HG03139 (cell line): ENCODE measurements around the gene ZNF236.
"Not testable (repeated sequence)": the region's sequence is repeated elsewhere in the genome, so short reads cannot be mapped to it uniquely, and the experiment has no call there.

Experiments used
- ATAC-seq: cut with Tn5 transposase; IDR thresholded peaks from one replicate; pipeline ENCODE4 v1.9.1; 2021; ENCODE audit not compliant: unreplicated experiment

The ZNF236 gene

DNA sequence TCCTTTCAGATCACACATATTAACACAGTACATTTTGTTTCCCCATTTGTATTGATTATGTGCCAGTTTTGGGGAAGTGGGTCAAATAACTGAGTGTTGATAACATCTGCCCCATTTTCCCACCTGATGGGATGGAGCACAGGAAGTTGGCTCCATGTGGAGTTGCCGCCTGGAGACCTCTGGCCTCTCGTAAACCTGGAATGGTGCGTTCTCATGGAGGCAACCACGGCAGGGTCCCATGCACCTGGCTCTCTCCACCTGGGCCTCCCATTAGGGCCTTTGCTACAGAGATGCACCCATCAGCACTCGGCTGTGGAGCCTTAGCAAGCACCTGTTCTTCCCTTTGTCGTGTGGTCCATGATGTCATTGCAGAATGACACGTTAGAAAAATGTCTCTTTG is 179.6 kb downstream of the ZNF236 start:
- no peak for ATAC-seq

DNA sequence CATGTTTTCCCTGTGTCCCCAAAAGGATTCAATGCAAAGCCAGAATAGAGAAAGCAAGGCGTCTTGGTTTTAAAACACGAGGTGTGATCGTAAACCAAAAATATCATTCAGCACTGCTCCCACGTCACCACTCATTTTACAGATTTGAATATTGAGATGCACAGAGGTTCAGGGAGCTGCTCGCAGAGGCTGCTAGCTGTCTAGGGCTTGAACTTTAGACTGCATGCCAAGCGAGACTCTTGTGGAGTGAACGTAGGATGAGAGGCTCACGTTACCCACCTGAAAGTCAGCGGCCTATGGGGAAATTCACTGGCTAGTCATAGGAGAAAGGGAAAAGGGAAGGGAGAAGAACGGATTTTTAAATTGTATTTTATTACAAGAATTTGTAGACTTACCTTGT is 180.1 kb downstream of the ZNF236 start:
- no peak for ATAC-seq

DNA sequence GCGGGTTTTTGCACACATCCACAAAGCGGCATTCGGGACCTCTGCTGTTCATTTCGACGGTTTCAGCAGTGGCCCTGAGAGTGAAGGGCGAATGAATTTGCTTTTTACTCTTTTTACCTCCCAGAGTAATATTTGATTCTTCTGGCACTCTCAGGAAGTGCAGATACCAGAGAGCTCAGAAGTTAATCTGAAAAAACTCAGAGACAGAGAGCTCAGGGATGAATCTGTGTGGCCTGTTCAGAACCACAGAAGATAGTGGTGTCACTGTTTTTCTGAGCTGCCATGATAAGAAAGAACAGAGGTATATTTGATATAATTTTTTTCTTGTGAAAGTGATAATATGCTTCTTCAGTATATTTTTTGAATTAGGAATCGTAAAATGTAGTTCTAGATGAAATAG is 181.0 kb downstream of the ZNF236 start:
- no peak for ATAC-seq

DNA sequence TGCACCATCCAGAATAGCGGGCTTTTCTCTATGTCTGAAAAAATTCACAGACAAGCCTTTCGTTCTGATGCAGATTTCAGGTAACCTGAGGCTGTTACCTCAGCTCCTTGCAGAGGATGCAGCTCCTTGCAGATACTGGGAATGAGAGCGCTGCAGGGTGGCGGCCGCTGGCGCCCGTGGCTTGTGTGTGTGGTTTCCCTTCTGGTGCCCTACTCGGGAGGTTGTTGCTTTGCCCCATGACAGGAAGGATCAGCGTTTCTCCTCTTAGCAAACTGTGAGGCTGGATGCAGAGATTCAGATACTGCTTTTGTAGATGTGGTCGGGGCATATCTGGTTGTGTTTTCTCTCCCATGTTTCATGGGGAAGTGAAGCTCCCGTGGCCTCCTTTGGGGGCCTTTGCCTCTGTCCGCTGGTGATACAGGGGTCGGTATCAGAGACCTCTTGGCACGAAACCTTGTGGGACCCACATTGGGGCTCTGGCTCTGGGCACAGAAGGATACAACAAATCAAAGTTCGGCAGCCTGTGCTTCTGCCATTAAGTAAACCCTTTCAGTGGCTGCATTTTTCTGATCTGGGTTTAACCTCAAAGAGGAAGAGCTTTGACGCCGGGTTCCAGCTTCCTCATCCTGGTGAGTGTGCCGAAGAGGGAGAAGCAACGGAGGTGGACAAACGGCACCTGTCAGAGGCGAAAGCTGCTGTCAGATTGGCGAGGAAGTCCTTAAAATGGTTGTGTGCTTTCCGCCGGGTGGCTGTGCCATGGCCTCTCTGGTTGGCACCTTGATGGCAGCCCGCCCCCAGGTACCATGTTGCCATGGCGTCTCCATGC is 182.4 kb downstream of the ZNF236 start:
- no peak for ATAC-seq

DNA sequence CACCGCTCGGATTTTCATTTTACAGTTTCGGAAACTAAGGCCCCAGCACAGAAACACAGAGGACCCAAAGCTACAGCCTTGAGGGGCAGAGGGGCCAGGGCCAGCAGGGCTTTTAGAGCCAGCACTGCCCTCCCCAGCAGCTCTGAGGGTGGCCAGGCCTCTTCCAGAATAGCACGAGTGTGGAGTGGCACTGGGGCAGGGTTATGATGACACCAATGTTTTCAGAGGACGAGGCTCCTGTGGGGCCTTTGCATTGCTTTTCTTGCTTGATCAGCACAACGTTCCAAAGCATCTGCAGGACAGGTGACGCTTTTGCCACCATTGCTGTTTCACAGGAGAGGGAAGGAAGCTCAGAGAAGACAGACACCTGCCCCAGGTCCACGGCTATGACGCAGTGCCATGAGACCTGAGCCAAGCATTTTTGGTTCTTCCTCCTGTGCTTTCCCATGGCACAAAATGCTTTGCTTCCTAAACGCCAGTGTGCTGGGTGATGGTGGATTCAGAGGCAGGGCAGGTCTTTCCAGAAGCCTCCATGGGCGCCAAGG is 183.4 kb downstream of the ZNF236 start:
- no peak for ATAC-seq

GRCh38 chr18:77006305-77007175 is 184.2 kb downstream of the ZNF236 start:
- ATAC-seq, result no peak

- ATAC-seq, result no peak
Observed at GRCh38 chr18:77007251-77007650, 184.9 kb downstream of the ZNF236 start.

DNA sequence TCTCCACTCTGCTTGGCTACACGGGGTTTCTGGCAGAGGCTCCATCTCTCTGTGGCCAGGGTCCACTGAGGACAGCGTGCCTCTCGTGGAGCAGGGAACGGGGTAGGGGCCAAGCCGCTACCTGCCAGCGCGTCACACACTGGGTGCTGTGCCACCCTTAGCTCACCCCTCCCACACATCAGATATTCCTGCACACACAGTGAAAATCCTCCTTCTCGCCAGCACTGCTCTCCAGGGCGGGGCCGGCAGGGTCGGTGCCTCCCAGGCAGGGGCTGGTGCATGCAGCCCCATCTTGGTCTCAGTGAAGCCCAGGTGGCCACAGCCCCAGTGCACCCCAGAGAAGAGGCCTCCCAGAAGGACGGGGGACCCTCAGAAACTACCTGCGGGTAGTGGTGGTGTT is 185.6 kb downstream of the ZNF236 start:
- ATAC-seq, result no peak

DNA sequence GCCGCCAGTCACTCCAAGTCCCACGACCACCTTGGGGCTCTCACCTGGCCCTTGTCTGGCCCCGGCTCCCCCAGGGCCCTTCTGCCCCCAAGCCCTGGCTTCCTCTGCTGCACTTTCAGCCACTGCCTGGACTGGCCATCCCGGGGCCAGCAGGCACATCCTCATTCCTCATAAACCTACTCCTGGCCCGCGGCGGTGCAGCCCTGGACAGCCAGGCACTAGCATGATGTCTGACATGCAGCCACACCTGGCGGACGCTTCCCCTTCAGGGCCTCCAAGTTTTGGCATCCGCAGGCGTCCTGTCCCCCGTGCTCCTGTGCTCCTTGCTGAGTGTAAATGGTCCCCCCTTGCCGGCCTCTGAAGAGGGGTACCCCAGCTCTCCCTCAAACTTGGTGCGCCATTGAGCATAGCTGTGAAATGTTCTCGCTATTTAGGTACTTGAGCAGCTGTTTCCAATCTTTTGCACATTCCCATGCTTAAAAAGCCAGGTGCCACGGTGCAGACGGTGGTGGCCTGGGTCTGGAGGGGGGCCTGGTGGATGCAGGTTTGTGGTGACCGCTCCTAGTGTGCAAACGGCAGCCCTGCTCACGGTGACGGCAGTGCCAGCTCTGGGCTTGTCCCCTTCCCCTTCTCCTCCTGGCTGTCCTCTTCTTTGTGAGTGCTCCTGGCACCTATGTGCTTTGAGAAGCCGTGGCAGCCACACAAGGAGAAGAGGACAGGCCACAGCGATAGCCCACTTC is 186.4 kb downstream of the ZNF236 start:
- ATAC-seq, result no peak

- ATAC-seq, result no peak
Observed at GRCh38 chr18:77009675-77010074, 187.3 kb downstream of the ZNF236 start.

DNA sequence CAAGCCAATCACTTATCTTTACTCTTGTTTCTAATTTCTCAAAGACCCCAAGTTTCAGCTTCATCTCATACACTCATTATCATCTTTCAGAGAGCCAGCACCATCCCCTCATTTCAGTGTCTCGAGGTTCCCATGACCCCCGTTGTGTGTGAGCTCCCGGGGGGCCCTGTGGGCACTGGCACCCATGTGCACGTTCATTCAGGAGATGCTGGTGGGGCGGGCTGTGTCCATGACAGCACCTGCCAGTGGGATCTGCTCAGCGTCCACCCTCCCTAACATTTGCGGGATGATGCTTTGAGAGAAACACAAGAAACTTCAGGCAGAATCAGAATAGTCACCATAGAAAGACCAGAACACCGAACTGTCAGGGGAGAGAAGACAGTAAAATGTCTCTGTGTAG is 189.8 kb downstream of the ZNF236 start:
- no peak for ATAC-seq

DNA sequence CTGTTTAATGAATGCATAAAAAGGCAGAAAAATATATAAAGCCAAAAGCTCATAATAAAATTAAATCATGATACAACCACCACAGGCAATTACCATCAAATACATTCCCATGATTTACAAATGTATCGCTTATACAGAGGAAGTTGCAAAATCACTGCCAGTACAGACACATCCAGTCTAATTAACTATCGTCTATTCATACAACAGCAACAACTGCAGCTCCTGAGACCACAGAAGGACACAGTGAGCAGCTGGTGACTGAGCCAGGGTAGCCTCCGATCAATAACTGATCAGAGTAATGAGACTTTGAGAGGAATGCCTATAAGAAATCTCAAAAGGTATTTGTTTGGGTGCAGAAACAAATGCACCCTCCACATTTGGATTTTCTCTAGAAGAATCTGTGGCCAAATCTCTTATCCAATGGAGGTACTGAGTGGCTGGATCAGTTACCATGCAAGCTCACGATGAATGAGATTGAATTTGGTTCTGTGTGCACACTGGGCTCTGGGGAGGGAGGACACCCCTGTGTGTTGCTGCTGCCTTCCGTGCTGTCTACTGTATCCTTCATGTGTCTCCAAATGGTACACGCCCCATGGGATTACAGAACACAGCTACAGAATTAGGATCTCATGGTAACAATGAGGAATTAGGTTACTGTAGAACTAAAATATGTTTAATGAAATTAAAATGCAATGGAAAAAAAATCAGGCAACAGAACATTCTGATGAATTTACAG is 190.6 kb downstream of the ZNF236 start:
- ATAC-seq, result no peak

- ATAC-seq, result no peak
Observed at GRCh38 chr18:77013811-77014521, 191.6 kb downstream of the ZNF236 start.

GRCh38 chr18:77014538-77014937 is 192.2 kb downstream of the ZNF236 start:
- no peak for ATAC-seq

DNA sequence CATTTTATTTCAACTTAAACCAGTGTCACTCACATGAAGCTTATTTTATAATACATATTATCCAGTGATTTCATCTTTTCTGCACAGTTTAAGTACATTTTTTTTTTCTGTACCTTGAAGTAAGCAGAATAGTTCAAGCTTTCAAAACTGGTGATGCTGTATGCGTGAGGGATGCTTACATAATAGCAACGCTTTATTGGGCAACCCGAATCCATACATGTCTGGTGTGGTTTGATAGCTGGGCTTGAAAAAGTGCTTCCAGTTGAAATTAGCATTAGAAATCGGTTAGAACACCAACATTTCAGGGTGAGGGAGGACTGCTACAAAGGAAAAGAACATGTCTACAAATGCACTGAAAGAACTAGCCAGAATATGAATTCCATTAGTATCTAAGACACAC is 192.8 kb downstream of the ZNF236 start:
- no peak for ATAC-seq

DNA sequence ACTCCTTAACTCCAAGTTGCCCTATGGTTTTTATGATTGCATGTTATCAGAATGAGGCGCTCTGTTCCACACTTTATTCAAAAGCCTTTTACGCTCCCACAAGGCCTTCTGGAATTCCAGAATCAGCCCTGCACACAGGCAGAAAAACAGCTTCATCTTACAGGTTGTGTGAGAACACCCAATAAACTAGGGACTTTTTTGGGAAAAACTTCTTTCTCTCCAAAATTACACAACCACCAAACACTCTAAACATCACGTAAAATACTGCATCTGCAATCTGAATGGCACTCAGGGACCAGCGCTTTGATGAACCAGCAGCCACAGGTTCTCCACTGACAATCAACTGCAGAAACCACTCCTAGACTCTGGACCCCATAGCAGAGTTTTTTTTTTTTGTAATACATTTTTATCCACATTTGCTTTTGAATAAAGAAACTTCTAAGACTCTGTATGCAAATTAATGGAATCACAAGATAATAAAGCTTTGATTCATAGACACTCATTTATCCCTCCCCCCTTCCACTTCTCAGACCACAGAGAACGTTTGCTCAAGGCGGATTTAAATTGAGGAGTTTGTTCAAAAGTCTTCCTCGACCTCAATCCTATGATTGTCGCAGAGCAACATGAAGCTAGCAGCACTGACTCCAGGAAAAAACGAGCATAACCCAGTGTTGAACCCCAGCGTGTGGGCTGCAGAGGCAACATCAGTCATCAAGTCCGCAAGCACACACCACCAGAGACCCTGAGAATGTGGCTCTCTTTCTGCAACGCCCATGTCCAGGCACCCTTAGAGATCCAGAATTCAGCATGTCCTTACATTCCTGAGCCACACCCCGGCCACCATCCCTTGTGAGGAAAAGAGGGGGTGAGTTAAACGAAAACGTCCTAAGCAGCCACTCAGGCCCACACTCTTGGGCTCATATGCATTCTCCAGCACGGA is 193.7 kb downstream of the ZNF236 start:
- ATAC-seq, result no peak

DNA sequence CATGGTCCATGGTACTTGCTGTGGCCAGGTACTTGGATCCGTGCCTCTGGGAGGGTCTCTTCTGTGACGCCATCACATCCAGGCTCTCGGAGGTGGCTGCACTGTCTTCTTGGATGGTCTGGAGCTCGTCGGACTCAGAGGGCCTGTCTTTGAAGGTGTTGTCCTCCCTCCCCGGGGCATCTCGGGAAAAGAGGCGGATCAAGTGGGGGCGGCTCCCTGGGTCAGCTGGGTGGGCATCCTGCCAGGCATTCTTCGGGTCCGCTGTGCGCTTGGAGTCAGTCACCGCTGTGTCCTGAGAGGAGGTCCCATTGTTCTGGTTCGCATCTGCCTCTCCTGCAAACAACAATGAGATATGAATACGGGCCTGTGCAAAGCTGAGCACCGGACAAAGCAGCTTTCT is 194.6 kb downstream of the ZNF236 start:
- no peak for ATAC-seq

- no peak for ATAC-seq
Observed at GRCh38 chr18:77017355-77017754, 195.0 kb downstream of the ZNF236 start.

DNA sequence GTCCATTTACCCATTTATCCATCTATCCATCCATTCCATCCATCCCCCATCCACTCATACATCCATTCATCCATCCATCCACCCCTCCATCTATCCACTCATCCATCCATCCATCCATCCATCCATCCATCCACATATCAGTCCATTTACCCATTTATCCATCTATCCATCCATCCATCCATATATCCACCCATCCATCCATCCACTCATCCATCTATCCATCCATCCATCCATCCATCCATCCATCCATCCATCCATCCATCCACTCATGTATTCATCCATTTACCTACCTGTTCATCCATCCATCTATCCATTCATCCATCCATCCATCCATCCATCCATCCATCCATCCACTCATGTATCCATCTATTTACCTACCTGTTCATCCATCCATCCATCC is 196.3 kb downstream of the ZNF236 start:
- not testable (repeated sequence) for ATAC-seq
